LNCAP (cell line): ENCODE measurements around the gene CDKL4.

ENCODE experiments used
- CTCF ChIP-seq: fragments of 450-650 bp; IDR thresholded peaks from 2 replicates; pipeline ENCODE4 v1.5.1; 2017; ENCODE audit warnings: mild to moderate bottlenecking

CDKL4 gene

GRCh38 chr2:39266139-39266805, 22.5 kb upstream of the CDKL4 start:
- TF ChIP-seq CTCF: no peak

GRCh38 chr2:39265315-39265714, 21.5 kb upstream of the CDKL4 start:
- TF ChIP-seq CTCF: no peak

- no peak for TF ChIP-seq CTCF
Measured at GRCh38 chr2:39264733-39265132, 21.0 kb upstream of the CDKL4 start.

GRCh38 chr2:39260087-39260486, 16.3 kb upstream of the CDKL4 start:
- TF ChIP-seq CTCF: no peak

- TF ChIP-seq CTCF: no peak
Measured at GRCh38 chr2:39256040-39256439, 12.3 kb upstream of the CDKL4 start.

GRCh38 chr2:39252888-39253518, 9.2 kb upstream of the CDKL4 start:
- no peak for TF ChIP-seq CTCF

- no peak for TF ChIP-seq CTCF
Measured at GRCh38 chr2:39247512-39248043, 3.8 kb upstream of the CDKL4 start.
